Measurements from ENCODE around the gene CPSF6. TPM values are rescaled to one million over a fixed set of nuclear protein-coding genes. Genes with fewer than 3 reads are reported as not detected.

The CPSF6 gene
- total RNA-seq, 1 donor from 2014 or later, result 90.8 TPM

GRCh38 chr12:69287556-69287955 lies 48.2 kb downstream of the CPSF6 start:
- peaks cover 3% of the 10 kb centered on the region for H3K4me1 Mint-ChIP-seq (ENCODE audit: unreplicated experiment)
- H3K4me3 Mint-ChIP-seq (ENCODE audit: unreplicated experiment), result no peak overlapping the region
- DNase-seq (ENCODE audit: low spot score), result no peak
- H3K27me3 Mint-ChIP-seq (ENCODE audit: unreplicated experiment), result no peaks in the 10 kb centered on the region
- no peak overlapping the region for H3K27ac Mint-ChIP-seq (ENCODE audit: unreplicated experiment)
- no peak for TF ChIP-seq CTCF (IDR thresholded peaks at IDR 0.05; ENCODE audit: unreplicated experiment)
- no peaks in the 10 kb centered on the region for H3K36me3 Mint-ChIP-seq (ENCODE audit: low read depth, unreplicated experiment)
- no peaks in the 10 kb centered on the region for H3K9me3 Mint-ChIP-seq (ENCODE audit: unreplicated experiment)

- H3K36me3 Mint-ChIP-seq (ENCODE audit: low read depth, unreplicated experiment), result no peaks in the 10 kb centered on the region
- no peak overlapping the region for H3K27ac Mint-ChIP-seq (ENCODE audit: unreplicated experiment)
- no peak overlapping the region for H3K4me3 Mint-ChIP-seq (ENCODE audit: unreplicated experiment)
- no peaks in the 10 kb centered on the region for H3K9me3 Mint-ChIP-seq (ENCODE audit: unreplicated experiment)
- no peaks in the 10 kb centered on the region for H3K4me1 Mint-ChIP-seq (ENCODE audit: unreplicated experiment)
- H3K27me3 Mint-ChIP-seq (ENCODE audit: unreplicated experiment), result no peaks in the 10 kb centered on the region
- peak; percentile 82 for DNase-seq (ENCODE audit: low spot score)
- TF ChIP-seq CTCF (IDR thresholded peaks at IDR 0.05; ENCODE audit: unreplicated experiment), result peak; percentile 82
These were observed 51.3 kb downstream of the CPSF6 start for GRCh38 chr12:69290545-69291277.

- no peaks in the 10 kb centered on the region for H3K9me3 Mint-ChIP-seq (ENCODE audit: unreplicated experiment)
These were observed 51.9 kb downstream of the CPSF6 start for GRCh38 chr12:69291278-69291593.

GRCh38 chr12:69298133-69298532 lies 58.8 kb downstream of the CPSF6 start:
- Mint-ChIP-seq H3K9me3 (ENCODE audit: unreplicated experiment) (peaks cover 4% of the 10 kb centered on the region), H3K27ac (ENCODE audit: unreplicated experiment) (no peak overlapping the region), H3K4me1 (ENCODE audit: unreplicated experiment) (no peaks in the 10 kb centered on the region), H3K4me3 (ENCODE audit: unreplicated experiment) (peak overlapping the region; percentile 16), H3K27me3 (ENCODE audit: unreplicated experiment) (no peaks in the 10 kb centered on the region), H3K36me3 (ENCODE audit: low read depth, unreplicated experiment) (peaks cover 16% of the 10 kb centered on the region)
- no peak for DNase-seq (ENCODE audit: low spot score)
- TF ChIP-seq CTCF (IDR thresholded peaks at IDR 0.05; ENCODE audit: unreplicated experiment), result no peak

More at GRCh38 chr12:69291278-69291593, 51.9 kb downstream of the CPSF6 start:
- peak; percentile 21 for TF ChIP-seq CTCF (IDR thresholded peaks at IDR 0.05; ENCODE audit: unreplicated experiment)
- no peak overlapping the region for H3K27ac Mint-ChIP-seq (ENCODE audit: unreplicated experiment)
- no peak overlapping the region for H3K4me3 Mint-ChIP-seq (ENCODE audit: unreplicated experiment)
- H3K4me1 Mint-ChIP-seq (ENCODE audit: unreplicated experiment), result no peaks in the 10 kb centered on the region
- H3K36me3 Mint-ChIP-seq (ENCODE audit: low read depth, unreplicated experiment), result no peaks in the 10 kb centered on the region
- no peaks in the 10 kb centered on the region for H3K27me3 Mint-ChIP-seq (ENCODE audit: unreplicated experiment)
- DNase-seq (ENCODE audit: low spot score), result no peak

GRCh38 chr12:69298947-69299346 lies 59.6 kb downstream of the CPSF6 start:
- Mint-ChIP-seq H3K4me1 (ENCODE audit: unreplicated experiment) (no peaks in the 10 kb centered on the region), H3K4me3 (ENCODE audit: unreplicated experiment) (no peak overlapping the region), H3K27me3 (ENCODE audit: unreplicated experiment) (no peaks in the 10 kb centered on the region), H3K27ac (ENCODE audit: unreplicated experiment) (no peak overlapping the region), H3K9me3 (ENCODE audit: unreplicated experiment) (peaks cover 4% of the 10 kb centered on the region), H3K36me3 (ENCODE audit: low read depth, unreplicated experiment) (peaks cover 16% of the 10 kb centered on the region)
- DNase-seq (ENCODE audit: low spot score), result no peak
- no peak for TF ChIP-seq CTCF (IDR thresholded peaks at IDR 0.05; ENCODE audit: unreplicated experiment)
